Spleen (tissue), 11 donors: ENCODE measurements around the gene DISC1. TPM values are rescaled to one million over a fixed set of nuclear protein-coding genes. Genes with fewer than 3 reads are reported as not detected.

ENCODE experiments used
- DNase-seq: peaks from one replicate; pipeline ENCODE4 v3.0.0-alpha.2; 2020
- H3K27ac ChIP-seq, 8 donors: fragments of 200-600 bp; sonication (generic) in 7 of 8; 1 replicate in 4 of 8; 2 replicates in 4 of 8; pipeline versions ENCODE4 v1.5.0 to v1.8.0; 2016 to 2021; ENCODE audit warnings: inconsistent platforms in 4 of 8, mild to moderate bottlenecking in 4 of 8, moderate library complexity in 1 of 8
- H3K27me3 ChIP-seq, 7 donors: fragments of 200-600 bp; sonication (generic) in 6 of 7; replicated peaks in 1 of 7; 1 replicate in 4 of 7; 2 replicates in 3 of 7; pipeline versions ENCODE4 v1.5.0 to v1.8.0; 2016 to 2021; ENCODE audit warnings: inconsistent platforms in 3 of 7, mild to moderate bottlenecking in 1 of 7
- H3K36me3 ChIP-seq, 6 donors: fragments of 200-600 bp; sonication (generic) in 5 of 6; 1 replicate in 4 of 6; 2 replicates in 2 of 6; pipeline versions ENCODE4 v1.5.0 to v1.8.0; 2016 to 2021; ENCODE audit warnings: inconsistent platforms in 2 of 6
- H3K4me1 ChIP-seq, 6 donors: fragments of 200-600 bp; sonication (generic) in 5 of 6; 1 replicate in 3 of 6; 2 replicates in 3 of 6; pipeline versions ENCODE4 v1.5.0 to v1.8.0; 2016 to 2021; ENCODE audit warnings: inconsistent platforms in 3 of 6
- H3K4me3 ChIP-seq, 8 donors: fragments of 200-600 bp; sonication (generic) in 7 of 8; 1 replicate in 4 of 8; 2 replicates in 4 of 8; pipeline versions ENCODE4 v1.5.0 to v1.8.0; 2016 to 2021; ENCODE audit warnings: inconsistent platforms in 4 of 8, mild to moderate bottlenecking in 4 of 8, moderate library complexity in 2 of 8
- H3K9me3 ChIP-seq, 8 donors: fragments of 200-600 bp; sonication (generic) in 7 of 8; 1 replicate in 4 of 8; 2 replicates in 4 of 8; pipeline versions ENCODE4 v1.5.0 to v1.8.0; 2016 to 2021; ENCODE audit warnings: inconsistent platforms in 4 of 8
- CTCF ChIP-seq, 11 experiments: fragments of 200-600 bp in 7 of 11; fragments of 450-650 bp in 4 of 11; sonication (generic) in 4 of 11; IDR thresholded peaks in 8 of 11; conservative IDR thresholded peaks in 3 of 11; 1 replicate in 7 of 11; 2 replicates in 4 of 11; pipeline versions ENCODE4 v1.4.0 to v1.8.0; 2016 to 2021; ENCODE audit warnings: antibody characterized with exemption in 11 of 11, inconsistent platforms in 4 of 11, mild to moderate bottlenecking in 1 of 11
- POLR2A ChIP-seq, 3 donors: fragments of 450-650 bp; IDR thresholded peaks; one replicate each; pipeline ENCODE4 v1.5.1; 2017; ENCODE audit warnings: antibody characterized with exemption in 3 of 3, mild to moderate bottlenecking in 1 of 3
- POLR2AphosphoS5 ChIP-seq, 3 donors: sonication (generic); formaldehyde crosslinking; IDR thresholded peaks; one replicate each; pipeline ENCODE4 v1.5.1; 2017; ENCODE audit warnings: antibody characterized with exemption in 3 of 3
- whole genome bisulfite sequencing, 5 donors: extraction: QIAGEN DNeasy Blood & Tissue Kit in 3 of 5; methylation state at CpG; one replicate each; pipeline versions ENCODE4 v1.1.5 to v1.1.7; 2013 to 2018; 5-methylcytosine and 5-hydroxymethylcytosine counted together
- intact Hi-C: fragments of 100-400 bp; cut with DNase I; formaldehyde crosslinking; loops from one replicate; pipeline ENCODE4 v1.15.0; 2023; ENCODE audit warnings: low total_unique reads
- polyA plus RNA-seq, 3 donors: library from polyadenylated mRNA; stranded (reverse); fragments of 200-250 nt; gene quantifications; one replicate each; pipeline ENCODE4 v1.2.1, GENCODE V29; 2013
- total RNA-seq, 7 donors: library from RNA; depleted of rRNA in 3 of 7; stranded (reverse); fragments of >200 nt in 3 of 7; fragmentation: NEBNext Ultra II Directional in 4 of 7; extraction: Animal tissue kit (Norgen Biotek cat#: 25700) in 4 of 7; gene quantifications; one replicate each; pipeline versions ENCODE4 v1.1.0 to v1.2.1, GENCODE V29; 2016 to 2021
- donor health status: healthy with polysubstance abuse.
- donor health status: DM: no; HTN: no; CAD: no; lungs with moderate emphysema.
- donor health status: DM: no; HTN: no; CAD: no.
- donor health status: Bipolar disorder and iron deficiency.
- donor health status: healthy.
- donor health status: DM: no; HTN: no; CAD: no.
- donor health status: DM: yes; HTN: yes; CAD: no.

DISC1 gene
- total and polyA plus RNA-seq, 10 donors, result 0.89 to 36.4 (median 24.2) TPM

- DNase-seq, result no peak
- H3K27me3 ChIP-seq, result no peaks in the 10 kb centered on the region
- no peaks in the 10 kb centered on the region for H3K4me1 ChIP-seq
- H3K27ac ChIP-seq, result no peak overlapping the region
- H3K9me3 ChIP-seq, result no peaks in the 10 kb centered on the region
- intact Hi-C loops, result no loop called here
- H3K36me3 ChIP-seq, result peaks cover 0 to 7% (median 0%) of the 10 kb centered on the region in 6 donors
- no peak for TF ChIP-seq POLR2AphosphoS5 (IDR thresholded peaks at IDR 0.05)
- no peak for TF ChIP-seq CTCF (IDR thresholded peaks at IDR 0.05 in 8 of 11, conservative IDR thresholded peaks at IDR 0.05 in 3 of 11)
- TF ChIP-seq POLR2A (IDR thresholded peaks at IDR 0.05), result no peak
- no peak overlapping the region for H3K4me3 ChIP-seq
These were observed 109.9 kb downstream of the DISC1 start for GRCh38 chr1:231736464-231736863.

- intact Hi-C loops, result no loop called here
- Histone ChIP-seq H3K27me3 (no peaks in the 10 kb centered on the region), H3K4me1 (no peaks in the 10 kb centered on the region), H3K4me3 (no peak overlapping the region), H3K36me3 (peaks cover 0 to 7% (median 0%) of the 10 kb centered on the region in 6 donors), H3K27ac (no peak overlapping the region), H3K9me3 (no peaks in the 10 kb centered on the region)
- 80 to 100% (median 100%) methylated on average over 1 of the region's 1 CpG for WGBS, 5 donors
- DNase-seq, result no peak
- TF ChIP-seq POLR2A (IDR thresholded peaks at IDR 0.05) (no peak), CTCF (IDR thresholded peaks at IDR 0.05 in 8 of 11, conservative IDR thresholded peaks at IDR 0.05 in 3 of 11) (no peak), POLR2AphosphoS5 (IDR thresholded peaks at IDR 0.05) (no peak)
These were observed 112.0 kb downstream of the DISC1 start for GRCh38 chr1:231738554-231738953.

GRCh38 chr1:231743966-231744365 is 117.4 kb downstream of the DISC1 start:
- peaks cover 0 to 7% (median 0%) of the 10 kb centered on the region in 6 donors for H3K36me3 ChIP-seq
- no peak overlapping the region for H3K27ac ChIP-seq
- H3K4me1 ChIP-seq, result peaks cover 0 to 4% (median 0%) of the 10 kb centered on the region in 6 donors
- intact Hi-C loops, result no loop called here
- H3K27me3 ChIP-seq, result no peaks in the 10 kb centered on the region
- no peak for DNase-seq
- H3K4me3 ChIP-seq, result no peak overlapping the region
- H3K9me3 ChIP-seq, result no peaks in the 10 kb centered on the region
- TF ChIP-seq POLR2AphosphoS5 (IDR thresholded peaks at IDR 0.05), result no peak
- 82 to 91% (median 83%) methylated on average over 4 of the region's 4 CpGs for WGBS, 5 donors

GRCh38 chr1:231748760-231749415 is 122.3 kb downstream of the DISC1 start:
- H3K36me3 ChIP-seq, result peaks cover 0 to 44% (median 11%) of the 10 kb centered on the region in 6 donors
- intact Hi-C loops, result no loop called here
- peaks cover 0 to 17% (median 2%) of the 10 kb centered on the region in 6 donors for H3K4me1 ChIP-seq
- WGBS, 5 donors, result 75 to 89% (median 78%) methylated on average over 2 of the region's 2 CpGs
- peaks cover 3 to 25% (median 18%) of the 10 kb centered on the region in 8 donors for H3K9me3 ChIP-seq
- no peak overlapping the region for H3K27ac ChIP-seq
- no peak overlapping the region for H3K4me3 ChIP-seq
- H3K27me3 ChIP-seq, result no peaks in the 10 kb centered on the region
- TF ChIP-seq CTCF (IDR thresholded peaks at IDR 0.05 in 8 of 11, conservative IDR thresholded peaks at IDR 0.05 in 3 of 11) (no peak), POLR2AphosphoS5 (IDR thresholded peaks at IDR 0.05) (no peak), POLR2A (IDR thresholded peaks at IDR 0.05) (no peak)
- no peak for DNase-seq
